ENCODE results near the gene SEZ6. TPM values are rescaled to one million over a fixed set of nuclear protein-coding genes. Genes with fewer than 3 reads are reported as not detected.

Gene SEZ6
- polyA plus RNA-seq, 3 donors = 0.21 to 0.25 TPM; not detected in 1

Other genes starting within 250 kb of the SEZ6 start
- 1 to 10 TPM; 4.9 to 9.2 (median 5.6) TPM for gene FAM222B, start 163.2 kb downstream of the SEZ6 start, polyA plus RNA-seq
- gene ERAL1, start 151.0 kb downstream of the SEZ6 start, polyA plus RNA-seq = 10 to 100 TPM; 22.8 to 40.5 (median 34.1) TPM
- gene FLOT2, start 108.3 kb downstream of the SEZ6 start, polyA plus RNA-seq = 100 to 1,000 TPM in 1 of 3 donors, 10 to 100 TPM in 2; 34.9 to 115 (median 76.6) TPM
- gene DHRS13, start 103.0 kb downstream of the SEZ6 start, polyA plus RNA-seq = 1 to 10 TPM; 3.9 to 6.5 (median 5.3) TPM
- 10 to 100 TPM; 13.5 to 17.2 (median 14.0) TPM for gene PHF12, start 54.5 kb downstream of the SEZ6 start, polyA plus RNA-seq
- gene PIPOX, start 37.1 kb upstream of the SEZ6 start, polyA plus RNA-seq = under 1 TPM; 0.25 to 0.67 (median 0.33) TPM
- 10 to 100 TPM; 14.3 to 33.3 (median 18.6) TPM for gene MYO18A, start 174.4 kb upstream of the SEZ6 start, polyA plus RNA-seq
- gene CRYBA1, start 240.8 kb upstream of the SEZ6 start, polyA plus RNA-seq = not detected

Data from adipose tissue (tissue), 3 donors.